Measurements from ENCODE around the gene GNL1. TPM values are rescaled to one million over a fixed set of nuclear protein-coding genes. Genes with fewer than 3 reads are reported as not detected.

GNL1 gene
- total and polyA plus RNA-seq, 9 of the 15 experiments (the other 6 are each of a cell fraction or from before 2014, with no cell fraction given): 0.73 to 112 (median 58.0) TPM

DNA sequence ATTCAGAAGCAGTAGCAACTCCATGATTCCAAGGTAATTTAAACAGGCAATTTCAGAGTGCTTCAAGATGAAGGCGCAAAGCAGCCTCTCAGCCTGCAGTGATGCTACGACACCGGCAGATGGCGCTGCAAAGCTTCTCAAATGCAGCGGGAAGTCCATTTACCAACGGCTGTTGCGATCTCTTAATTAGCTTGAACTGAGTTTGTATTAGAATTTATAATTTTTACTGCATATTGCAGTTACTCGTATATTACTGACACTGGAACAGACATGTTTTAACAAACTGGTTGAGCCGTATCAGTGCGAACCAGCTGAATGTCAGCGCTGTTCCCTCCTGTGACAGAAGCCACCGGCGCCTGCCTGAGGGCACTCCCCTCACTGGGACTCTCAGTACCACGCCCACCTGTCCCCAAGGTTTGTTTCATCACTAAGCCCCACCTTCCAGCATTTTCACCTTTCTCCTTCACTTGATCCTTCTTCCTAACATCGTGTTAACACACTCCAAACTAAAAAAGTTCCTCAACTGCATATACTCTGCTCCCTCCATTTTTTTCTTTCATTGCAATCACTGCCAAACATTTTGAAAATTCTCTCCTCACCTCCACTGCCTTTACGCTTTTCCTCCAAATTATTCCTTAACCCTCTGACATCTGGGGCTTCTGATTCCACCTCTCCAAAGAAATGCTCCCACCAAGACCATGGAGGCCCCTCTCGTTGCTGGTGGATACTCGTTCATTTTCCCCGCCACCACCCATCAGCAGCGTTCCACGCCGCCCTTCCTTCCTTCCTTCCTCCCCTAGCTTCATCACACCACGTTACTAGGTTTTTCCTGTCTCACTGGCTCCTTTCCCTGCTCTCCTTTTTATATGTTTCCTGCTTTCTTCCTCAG, 14.5 kb downstream of the GNL1 start (continued):
- TF ChIP-seq, protein P1, sequence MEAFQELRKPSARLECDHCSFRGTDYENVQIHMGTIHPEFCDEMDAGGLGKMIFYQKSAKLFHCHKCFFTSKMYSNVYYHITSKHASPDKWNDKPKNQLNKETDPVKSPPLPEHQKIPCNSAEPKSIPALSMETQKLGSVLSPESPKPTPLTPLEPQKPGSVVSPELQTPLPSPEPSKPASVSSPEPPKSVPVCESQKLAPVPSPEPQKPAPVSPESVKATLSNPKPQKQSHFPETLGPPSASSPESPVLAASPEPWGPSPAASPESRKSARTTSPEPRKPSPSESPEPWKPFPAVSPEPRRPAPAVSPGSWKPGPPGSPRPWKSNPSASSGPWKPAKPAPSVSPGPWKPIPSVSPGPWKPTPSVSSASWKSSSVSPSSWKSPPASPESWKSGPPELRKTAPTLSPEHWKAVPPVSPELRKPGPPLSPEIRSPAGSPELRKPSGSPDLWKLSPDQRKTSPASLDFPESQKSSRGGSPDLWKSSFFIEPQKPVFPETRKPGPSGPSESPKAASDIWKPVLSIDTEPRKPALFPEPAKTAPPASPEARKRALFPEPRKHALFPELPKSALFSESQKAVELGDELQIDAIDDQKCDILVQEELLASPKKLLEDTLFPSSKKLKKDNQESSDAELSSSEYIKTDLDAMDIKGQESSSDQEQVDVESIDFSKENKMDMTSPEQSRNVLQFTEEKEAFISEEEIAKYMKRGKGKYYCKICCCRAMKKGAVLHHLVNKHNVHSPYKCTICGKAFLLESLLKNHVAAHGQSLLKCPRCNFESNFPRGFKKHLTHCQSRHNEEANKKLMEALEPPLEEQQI (IDR thresholded peaks at IDR 0.05): peak; percentile 40; the same call in 1 of the 2 replicates
- TF ChIP-seq ILF3 (IDR thresholded peaks at IDR 0.05; ENCODE audit: borderline replicate concordance) (peak; percentile 21; the same call in 1 of the 2 replicates), NBN (IDR thresholded peaks at IDR 0.05; ENCODE audit: low read depth) (peak; percentile 11; the same call in 1 of the 2 replicates), TCF3 (CRISPR knock-in tag; IDR thresholded peaks at IDR 0.05) (no peak), NFIX (CRISPR knock-in tag; IDR thresholded peaks at IDR 0.05; ENCODE audit: low read depth) (no peak), RB1 (IDR thresholded peaks at IDR 0.05; ENCODE audit: low read depth) (peak; percentile 73; the same call in 1 of the 2 replicates), C11orf30 (IDR thresholded peaks at IDR 0.05; ENCODE audit: low read depth) (no peak), ZNF695 (CRISPR knock-in tag; IDR thresholded peaks at IDR 0.05) (no peak), HLTF (IDR thresholded peaks at IDR 0.05) (no peak), PCBP2 (IDR thresholded peaks at IDR 0.05; ENCODE audit: low read depth, low read length, poor library complexity, severe bottlenecking) (no peak), RBBP5 (IDR thresholded peaks at IDR 0.05; ENCODE audit: borderline replicate concordance, insufficient read depth, low read length, poor library complexity, severe bottlenecking) (no peak), ZNF124 (CRISPR knock-in tag; IDR thresholded peaks at IDR 0.05) (no peak), ZNF583 (CRISPR knock-in tag; IDR thresholded peaks at IDR 0.05) (no peak)
- TF ChIP-seq, protein P2, sequence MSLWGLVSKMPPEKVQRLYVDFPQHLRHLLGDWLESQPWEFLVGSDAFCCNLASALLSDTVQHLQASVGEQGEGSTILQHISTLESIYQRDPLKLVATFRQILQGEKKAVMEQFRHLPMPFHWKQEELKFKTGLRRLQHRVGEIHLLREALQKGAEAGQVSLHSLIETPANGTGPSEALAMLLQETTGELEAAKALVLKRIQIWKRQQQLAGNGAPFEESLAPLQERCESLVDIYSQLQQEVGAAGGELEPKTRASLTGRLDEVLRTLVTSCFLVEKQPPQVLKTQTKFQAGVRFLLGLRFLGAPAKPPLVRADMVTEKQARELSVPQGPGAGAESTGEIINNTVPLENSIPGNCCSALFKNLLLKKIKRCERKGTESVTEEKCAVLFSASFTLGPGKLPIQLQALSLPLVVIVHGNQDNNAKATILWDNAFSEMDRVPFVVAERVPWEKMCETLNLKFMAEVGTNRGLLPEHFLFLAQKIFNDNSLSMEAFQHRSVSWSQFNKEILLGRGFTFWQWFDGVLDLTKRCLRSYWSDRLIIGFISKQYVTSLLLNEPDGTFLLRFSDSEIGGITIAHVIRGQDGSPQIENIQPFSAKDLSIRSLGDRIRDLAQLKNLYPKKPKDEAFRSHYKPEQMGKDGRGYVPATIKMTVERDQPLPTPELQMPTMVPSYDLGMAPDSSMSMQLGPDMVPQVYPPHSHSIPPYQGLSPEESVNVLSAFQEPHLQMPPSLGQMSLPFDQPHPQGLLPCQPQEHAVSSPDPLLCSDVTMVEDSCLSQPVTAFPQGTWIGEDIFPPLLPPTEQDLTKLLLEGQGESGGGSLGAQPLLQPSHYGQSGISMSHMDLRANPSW (CRISPR knock-in tag; IDR thresholded peaks at IDR 0.05): peak; percentile 68; the same call in 1 of the 2 replicates
- TF ChIP-seq, protein P3, sequence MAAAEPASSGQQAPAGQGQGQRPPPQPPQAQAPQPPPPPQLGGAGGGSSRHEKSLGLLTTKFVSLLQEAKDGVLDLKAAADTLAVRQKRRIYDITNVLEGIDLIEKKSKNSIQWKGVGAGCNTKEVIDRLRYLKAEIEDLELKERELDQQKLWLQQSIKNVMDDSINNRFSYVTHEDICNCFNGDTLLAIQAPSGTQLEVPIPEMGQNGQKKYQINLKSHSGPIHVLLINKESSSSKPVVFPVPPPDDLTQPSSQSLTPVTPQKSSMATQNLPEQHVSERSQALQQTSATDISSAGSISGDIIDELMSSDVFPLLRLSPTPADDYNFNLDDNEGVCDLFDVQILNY (CRISPR knock-in tag; IDR thresholded peaks at IDR 0.05): no peak
- TF ChIP-seq, protein P4, sequence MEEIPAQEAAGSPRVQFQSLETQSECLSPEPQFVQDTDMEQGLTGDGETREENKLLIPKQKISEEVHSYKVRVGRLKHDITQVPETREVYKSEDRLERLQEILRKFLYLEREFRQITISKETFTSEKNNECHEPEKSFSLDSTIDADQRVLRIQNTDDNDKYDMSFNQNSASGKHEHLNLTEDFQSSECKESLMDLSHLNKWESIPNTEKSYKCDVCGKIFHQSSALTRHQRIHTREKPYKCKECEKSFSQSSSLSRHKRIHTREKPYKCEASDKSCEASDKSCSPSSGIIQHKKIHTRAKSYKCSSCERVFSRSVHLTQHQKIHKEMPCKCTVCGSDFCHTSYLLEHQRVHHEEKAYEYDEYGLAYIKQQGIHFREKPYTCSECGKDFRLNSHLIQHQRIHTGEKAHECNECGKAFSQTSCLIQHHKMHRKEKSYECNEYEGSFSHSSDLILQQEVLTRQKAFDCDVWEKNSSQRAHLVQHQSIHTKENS (CRISPR knock-in tag; IDR thresholded peaks at IDR 0.05): 0 out of 2 replicates have a peak, but pooled peaks have one; percentile 30

Measured in K562 (cell line).